COLO668 (cell line): ENCODE data around the gene PRKG1.
"Not testable (repeated sequence)": the region's sequence is repeated elsewhere in the genome, so short reads cannot be mapped to it uniquely, and the experiment has no call there.

Experiments
- DNase-seq: peaks from one replicate; lab custom pipeline; 2025; ENCODE audit not compliant: unreplicated experiment; lab: John Stamatoyannopoulos, UW

PRKG1 gene

GRCh38 chr10:51688826-51689225 is 614.5 kb downstream of the PRKG1 start:
- DNase-seq: not testable (repeated sequence)

GRCh38 chr10:51689536-51689935 is 615.2 kb downstream of the PRKG1 start:
- DNase-seq: no peak

GRCh38 chr10:51691135-51691534 is 616.8 kb downstream of the PRKG1 start:
- DNase-seq: no peak

DNA sequence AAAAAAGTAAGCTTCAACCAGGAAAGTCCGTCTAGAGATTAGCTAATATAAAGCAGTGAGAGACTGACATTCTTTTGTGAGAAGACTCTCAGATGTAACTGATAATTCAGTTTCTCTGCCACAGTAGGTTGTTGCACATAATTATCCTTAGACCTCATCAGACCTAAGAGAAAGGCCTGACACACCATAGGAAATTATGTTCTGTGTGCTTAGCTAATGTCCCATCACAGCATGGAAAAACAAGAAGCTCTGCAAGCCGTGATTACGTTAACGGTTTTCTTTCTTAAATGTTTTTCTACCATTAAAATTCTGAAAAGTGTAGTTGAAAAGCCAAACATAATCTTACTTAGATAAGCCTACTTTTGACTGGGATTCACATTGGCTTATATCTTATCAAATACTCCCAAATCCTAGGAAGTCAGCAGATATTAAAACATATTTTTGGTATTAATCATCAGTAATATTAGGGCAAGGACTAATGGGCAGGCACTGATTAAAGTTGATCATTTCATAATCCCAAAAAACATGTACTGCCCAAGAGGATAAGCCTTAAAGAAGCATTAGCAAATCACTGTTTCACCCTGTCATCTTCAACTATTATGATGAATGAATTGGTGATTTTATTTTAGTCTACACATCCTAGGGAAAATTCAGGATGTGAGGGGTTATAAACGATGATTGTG is 619.9 kb downstream of the PRKG1 start:
- DNase-seq: no peak

GRCh38 chr10:51696251-51696650 is 622.0 kb downstream of the PRKG1 start:
- no peak for DNase-seq

- no peak for DNase-seq
Observed at GRCh38 chr10:51698473-51699063, 624.3 kb downstream of the PRKG1 start.

GRCh38 chr10:51699145-51699474 is 624.8 kb downstream of the PRKG1 start:
- DNase-seq: no peak

- peak; percentile 83 for DNase-seq
Observed at GRCh38 chr10:51699475-51700227, 625.4 kb downstream of the PRKG1 start, which contains the start of gene CSTF2T. TSS of gene CSTF2T (minus strand) at chr10:51699595. CDS start at chr10:51699549, 46 bp downstream.

- peak; percentile 48 for DNase-seq
Observed at GRCh38 chr10:51700228-51700817, 626.0 kb downstream of the PRKG1 start.

DNA sequence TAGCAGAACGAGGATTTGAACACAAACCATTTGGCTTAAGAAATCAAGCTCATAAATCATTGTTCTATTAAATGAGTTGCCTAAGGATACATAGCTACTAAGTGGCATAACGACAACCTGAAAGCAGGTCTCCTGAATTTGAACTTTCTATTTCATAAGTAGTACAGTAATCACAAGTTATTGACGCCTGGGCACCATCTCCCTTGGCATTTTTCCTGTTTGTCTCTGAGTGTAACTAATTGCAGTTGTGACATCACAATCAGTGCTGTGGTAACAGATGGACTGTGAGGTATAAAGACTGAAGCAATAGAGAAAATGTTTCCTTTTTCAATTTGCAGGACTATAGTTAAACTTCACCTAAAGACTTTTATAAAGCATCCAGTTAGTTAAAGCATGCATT is 631.5 kb downstream of the PRKG1 start:
- no peak for DNase-seq

- no peak for DNase-seq
Observed at GRCh38 chr10:51706225-51706624, 631.9 kb downstream of the PRKG1 start.

- no peak for DNase-seq
Observed at GRCh38 chr10:51707392-51707791, 633.1 kb downstream of the PRKG1 start.

- no peak for DNase-seq
Observed at GRCh38 chr10:51707821-51708424, 633.6 kb downstream of the PRKG1 start.

DNA sequence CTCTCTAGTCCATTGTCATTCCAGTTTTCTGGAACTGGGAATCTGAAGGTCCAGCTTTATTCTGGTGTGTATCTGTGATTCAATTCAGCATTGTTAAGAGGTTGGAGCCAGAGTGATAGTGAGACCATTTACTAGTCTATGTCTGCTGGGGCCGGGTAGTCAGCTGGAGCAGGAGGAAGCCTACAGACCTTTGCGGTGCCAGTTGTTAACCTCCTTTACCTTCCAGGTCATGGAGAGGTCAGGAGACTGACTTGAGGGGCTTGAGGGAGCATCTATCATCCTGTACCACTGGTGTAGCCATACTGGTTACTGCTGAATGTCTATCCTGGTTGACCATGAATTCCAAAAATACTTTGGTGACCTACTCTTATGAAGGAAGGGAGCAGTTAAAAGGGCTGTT is 634.3 kb downstream of the PRKG1 start:
- DNase-seq: no peak

DNA sequence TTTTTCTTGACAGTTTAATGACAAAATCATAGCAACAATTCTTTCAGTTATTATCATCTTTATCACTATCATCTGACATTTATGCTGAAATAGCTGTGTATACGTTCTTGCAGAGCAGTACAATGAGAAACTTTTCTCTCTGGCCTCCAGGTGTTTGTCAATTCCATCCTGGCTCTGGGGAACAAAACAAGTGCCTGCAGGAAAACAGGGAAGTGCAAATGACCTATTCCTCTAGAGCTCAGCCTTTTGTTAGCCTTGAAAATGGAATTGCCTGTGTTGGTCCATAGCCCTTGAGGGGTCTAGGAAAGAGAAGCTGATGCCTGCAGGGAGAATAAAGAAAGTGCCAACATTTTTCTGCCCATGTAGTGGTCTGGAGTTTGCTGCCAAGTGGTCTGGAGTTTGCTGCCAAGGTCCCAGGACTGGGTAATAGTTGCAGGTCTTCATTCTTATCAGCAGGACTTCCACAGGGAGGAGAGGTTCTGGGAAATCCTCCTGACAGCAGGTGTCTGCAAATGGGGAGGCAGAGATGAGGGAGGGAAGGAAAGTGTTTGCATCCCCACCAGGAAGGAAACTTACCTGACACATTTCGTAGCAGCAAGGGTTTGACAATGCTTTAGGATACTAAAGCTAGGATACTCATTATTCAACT is 635.2 kb downstream of the PRKG1 start:
- no peak for DNase-seq

GRCh38 chr10:51711519-51711891 is 637.2 kb downstream of the PRKG1 start:
- no peak for DNase-seq

DNA sequence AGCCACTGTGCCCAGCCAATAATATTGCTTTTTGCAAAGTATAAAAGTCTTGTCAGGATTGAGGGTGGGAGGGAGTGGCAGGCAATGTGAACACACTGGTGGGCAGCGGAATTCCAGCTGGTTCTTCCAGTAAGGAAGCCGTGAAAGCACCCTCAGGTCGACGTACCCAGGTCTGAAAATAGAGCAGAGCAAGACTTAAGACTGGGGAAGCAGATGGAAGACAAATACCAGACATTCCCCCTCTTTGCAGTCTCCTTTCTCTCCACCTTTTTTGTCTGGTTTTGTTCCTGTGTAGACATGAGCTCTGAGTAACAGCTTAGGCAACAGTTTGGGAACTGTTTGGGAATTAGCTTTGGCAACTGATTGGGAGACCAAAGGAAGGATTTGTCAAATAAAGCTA is 642.7 kb downstream of the PRKG1 start:
- DNase-seq: no peak

GRCh38 chr10:51718804-51719291 is 644.6 kb downstream of the PRKG1 start:
- DNase-seq: no peak

GRCh38 chr10:51724038-51724437 is 649.8 kb downstream of the PRKG1 start:
- DNase-seq: no peak

- DNase-seq: peak; percentile 6
Observed at GRCh38 chr10:51729822-51730555, 655.7 kb downstream of the PRKG1 start.
